Renal cortical epithelial cell (primary cell): ENCODE results near the gene SFXN5. TPM values are rescaled to one million over a fixed set of nuclear protein-coding genes. Genes with fewer than 3 reads are reported as not detected.

ENCODE experiments used
- DNase-seq: peaks from one replicate; pipeline ENCODE4 v3.0.0-alpha.2; 2011; ENCODE audit warnings: low read depth
- total RNA-seq: library from RNA; depleted of rRNA; stranded (reverse); fragments of >200 nt; gene quantifications from 2 replicates; pipeline ENCODE4 v1.2.3, GENCODE V29; 2014

The SFXN5 gene
- total RNA-seq, 1 donor from 2014 or later: 16.0 TPM

GRCh38 chr2:72994282-72994990, 77.1 kb downstream of the SFXN5 start:
- no peak for DNase-seq

- no peak for DNase-seq
These were observed 77.6 kb downstream of the SFXN5 start for GRCh38 chr2:72993933-72994280.

- DNase-seq: no peak
These were observed 78.2 kb downstream of the SFXN5 start for GRCh38 chr2:72993147-72993932.

- DNase-seq: no peak
These were observed 78.8 kb downstream of the SFXN5 start for GRCh38 chr2:72992734-72993102.

GRCh38 chr2:72991980-72992733, 79.4 kb downstream of the SFXN5 start:
- DNase-seq: no peak

- DNase-seq: no peak
These were observed 80.1 kb downstream of the SFXN5 start for GRCh38 chr2:72991439-72991725.

GRCh38 chr2:72990695-72991438, 80.6 kb downstream of the SFXN5 start:
- DNase-seq: no peak

GRCh38 chr2:72989770-72990556, 81.5 kb downstream of the SFXN5 start:
- no peak for DNase-seq

- DNase-seq: no peak
These were observed 82.7 kb downstream of the SFXN5 start for GRCh38 chr2:72988726-72989273.

GRCh38 chr2:72988041-72988440, 83.5 kb downstream of the SFXN5 start:
- no peak for DNase-seq

GRCh38 chr2:72985891-72986683, 85.4 kb downstream of the SFXN5 start:
- DNase-seq: no peak

GRCh38 chr2:72985136-72985535, 86.4 kb downstream of the SFXN5 start:
- no peak for DNase-seq

GRCh38 chr2:72984172-72984671, 87.3 kb downstream of the SFXN5 start:
- no peak for DNase-seq

GRCh38 chr2:72983500-72984161, 87.9 kb downstream of the SFXN5 start:
- DNase-seq: no peak

GRCh38 chr2:72982781-72983499, 88.6 kb downstream of the SFXN5 start:
- no peak for DNase-seq

- DNase-seq: no peak
These were observed 89.3 kb downstream of the SFXN5 start for GRCh38 chr2:72982219-72982618.

GRCh38 chr2:72981536-72981935, 90.0 kb downstream of the SFXN5 start:
- no peak for DNase-seq

- DNase-seq: peak; percentile 83
These were observed 90.8 kb downstream of the SFXN5 start for GRCh38 chr2:72980535-72981217.
